ENCODE data around the gene CENPX. TPM values are rescaled to one million over a fixed set of nuclear protein-coding genes. Genes with fewer than 3 reads are reported as not detected.

The CENPX gene
- total and polyA plus RNA-seq, 2 of the 13 experiments (the other 11 are each of a cell fraction or from before 2014, with no cell fraction given), result 92.7 to 170 TPM

DNA sequence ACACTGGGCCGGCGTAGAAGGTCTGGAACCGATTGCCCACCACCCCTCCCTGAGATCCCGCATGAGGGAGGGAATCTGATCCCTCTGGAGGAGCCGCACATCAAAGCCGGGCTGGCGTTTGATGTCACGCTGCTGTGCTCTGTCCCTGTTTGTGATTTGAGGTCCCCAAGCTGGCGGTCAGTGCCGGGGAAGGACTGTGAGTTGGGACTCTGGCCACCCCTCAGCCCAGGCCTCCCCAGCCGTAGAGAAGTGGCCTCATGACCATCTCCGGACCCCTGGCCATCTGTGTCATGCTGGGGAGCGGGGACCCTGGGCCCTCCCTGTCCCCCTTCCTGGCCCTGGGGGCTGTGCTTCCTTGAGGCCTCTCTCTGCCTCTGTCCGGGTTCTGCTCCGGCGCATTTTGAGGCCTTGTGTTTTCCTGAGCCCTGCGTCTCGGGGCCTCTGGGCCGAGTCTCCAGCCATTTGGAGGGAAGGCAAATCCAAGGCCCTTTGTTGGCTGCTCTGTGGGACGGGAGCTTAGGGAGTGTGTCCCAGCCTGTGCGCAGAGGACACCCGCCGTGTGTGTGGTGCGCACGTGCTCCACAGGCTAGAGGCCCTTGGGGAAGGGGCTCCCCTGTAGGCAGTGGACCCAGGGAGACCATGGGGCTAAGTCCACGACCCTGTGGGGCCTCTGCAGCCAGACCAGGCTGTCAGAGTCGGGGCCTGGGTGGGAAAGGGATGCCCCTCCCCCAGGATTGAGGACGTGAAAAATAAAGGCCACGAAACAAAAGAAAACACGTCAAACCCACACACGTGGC lies 30.2 kb downstream of the CENPX start (continued):
- TF ChIP-seq USF2 (IDR thresholded peaks at IDR 0.05; ENCODE audit: low read depth, low read length) (peak; percentile 27; the same call in 1 of the 2 replicates), USF2 (CRISPR knock-in tag; IDR thresholded peaks at IDR 0.05; ENCODE audit: borderline replicate concordance) (peak; percentile 77), KDM4B (CRISPR knock-in tag; IDR thresholded peaks at IDR 0.05) (peak; percentile 83; the same call in 1 of the 2 replicates), ZBTB8A (CRISPR knock-in tag; IDR thresholded peaks at IDR 0.05; ENCODE audit: borderline replicate concordance, low read depth) (peak; percentile 71), STAT5B (CRISPR knock-in tag; IDR thresholded peaks at IDR 0.05) (peak; percentile 91; the same call in 1 of the 2 replicates), MXD4 (CRISPR knock-in tag; IDR thresholded peaks at IDR 0.05) (peak; percentile 92; the same call in 1 of the 2 replicates), ZBTB7B (CRISPR knock-in tag; IDR thresholded peaks at IDR 0.05) (peak; percentile 96), MXI1 (IDR thresholded peaks at IDR 0.05; ENCODE audit: borderline replicate concordance, low read depth, low read length) (peak; percentile 78; the same call in 1 of the 3 replicates), DNMT3B (CRISPR knock-in tag; conservative IDR thresholded peaks at IDR 0.05) (no peak; the same call in 1 of the 2 replicates), ZNF629 (CRISPR knock-in tag; conservative IDR thresholded peaks at IDR 0.05) (peak; percentile 61), ZNF557 (CRISPR knock-in tag; IDR thresholded peaks at IDR 0.05) (no peak; the same call in 1 of the 2 replicates), SRSF9 (IDR thresholded peaks at IDR 0.05; ENCODE audit: borderline replicate concordance, insufficient read depth, low read depth, low read length, poor library complexity, severe bottlenecking) (no peak), FIP1L1 (IDR thresholded peaks at IDR 0.05; ENCODE audit: borderline replicate concordance, insufficient read depth, low read depth, low read length) (peak; percentile 49), ZNF616 (CRISPR knock-in tag; IDR thresholded peaks at IDR 0.05; ENCODE audit: low read depth) (peak; percentile 84), ZNF362 (CRISPR knock-in tag; IDR thresholded peaks at IDR 0.05; ENCODE audit: borderline replicate concordance) (peak; percentile 69), ZNF652 (CRISPR knock-in tag; IDR thresholded peaks at IDR 0.05; ENCODE audit: borderline replicate concordance, low read depth) (peak; percentile 6; the same call in 1 of the 2 replicates)
- TF ChIP-seq, protein P1, sequence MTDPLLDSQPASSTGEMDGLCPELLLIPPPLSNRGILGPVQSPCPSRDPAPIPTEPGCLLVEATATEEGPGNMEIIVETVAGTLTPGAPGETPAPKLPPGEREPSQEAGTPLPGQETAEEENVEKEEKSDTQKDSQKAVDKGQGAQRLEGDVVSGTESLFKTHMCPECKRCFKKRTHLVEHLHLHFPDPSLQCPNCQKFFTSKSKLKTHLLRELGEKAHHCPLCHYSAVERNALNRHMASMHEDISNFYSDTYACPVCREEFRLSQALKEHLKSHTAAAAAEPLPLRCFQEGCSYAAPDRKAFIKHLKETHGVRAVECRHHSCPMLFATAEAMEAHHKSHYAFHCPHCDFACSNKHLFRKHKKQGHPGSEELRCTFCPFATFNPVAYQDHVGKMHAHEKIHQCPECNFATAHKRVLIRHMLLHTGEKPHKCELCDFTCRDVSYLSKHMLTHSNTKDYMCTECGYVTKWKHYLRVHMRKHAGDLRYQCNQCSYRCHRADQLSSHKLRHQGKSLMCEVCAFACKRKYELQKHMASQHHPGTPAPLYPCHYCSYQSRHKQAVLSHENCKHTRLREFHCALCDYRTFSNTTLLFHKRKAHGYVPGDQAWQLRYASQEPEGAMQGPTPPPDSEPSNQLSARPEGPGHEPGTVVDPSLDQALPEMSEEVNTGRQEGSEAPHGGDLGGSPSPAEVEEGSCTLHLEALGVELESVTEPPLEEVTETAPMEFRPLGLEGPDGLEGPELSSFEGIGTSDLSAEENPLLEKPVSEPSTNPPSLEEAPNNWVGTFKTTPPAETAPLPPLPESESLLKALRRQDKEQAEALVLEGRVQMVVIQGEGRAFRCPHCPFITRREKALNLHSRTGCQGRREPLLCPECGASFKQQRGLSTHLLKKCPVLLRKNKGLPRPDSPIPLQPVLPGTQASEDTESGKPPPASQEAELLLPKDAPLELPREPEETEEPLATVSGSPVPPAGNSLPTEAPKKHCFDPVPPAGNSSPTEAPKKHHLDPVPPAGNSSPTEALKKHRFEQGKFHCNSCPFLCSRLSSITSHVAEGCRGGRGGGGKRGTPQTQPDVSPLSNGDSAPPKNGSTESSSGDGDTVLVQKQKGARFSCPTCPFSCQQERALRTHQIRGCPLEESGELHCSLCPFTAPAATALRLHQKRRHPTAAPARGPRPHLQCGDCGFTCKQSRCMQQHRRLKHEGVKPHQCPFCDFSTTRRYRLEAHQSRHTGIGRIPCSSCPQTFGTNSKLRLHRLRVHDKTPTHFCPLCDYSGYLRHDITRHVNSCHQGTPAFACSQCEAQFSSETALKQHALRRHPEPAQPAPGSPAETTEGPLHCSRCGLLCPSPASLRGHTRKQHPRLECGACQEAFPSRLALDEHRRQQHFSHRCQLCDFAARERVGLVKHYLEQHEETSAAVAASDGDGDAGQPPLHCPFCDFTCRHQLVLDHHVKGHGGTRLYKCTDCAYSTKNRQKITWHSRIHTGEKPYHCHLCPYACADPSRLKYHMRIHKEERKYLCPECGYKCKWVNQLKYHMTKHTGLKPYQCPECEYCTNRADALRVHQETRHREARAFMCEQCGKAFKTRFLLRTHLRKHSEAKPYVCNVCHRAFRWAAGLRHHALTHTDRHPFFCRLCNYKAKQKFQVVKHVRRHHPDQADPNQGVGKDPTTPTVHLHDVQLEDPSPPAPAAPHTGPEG (CRISPR knock-in tag; IDR thresholded peaks at IDR 0.05), result peak; percentile 85

All from HepG2 (cell line).